B cell (primary cell): Measurements from ENCODE around the gene C1orf87. TPM values are rescaled to one million over a fixed set of nuclear protein-coding genes. Genes with fewer than 3 reads are reported as not detected.

Experiments used
- ATAC-seq: fragments of 200-7000 bp; cut with Tn5 transposase; one replicate; pipeline ENCODE4 v1.10.0; 2021; ENCODE audit warnings: low read depth, mild to moderate bottlenecking, moderate number of reproducible peaks, moderate library complexity
- CTCF ChIA-PET: fragments of 350-600 bp; sonication (Branson Sonifier 250); formaldehyde crosslinking; loops from one replicate; lab custom pipeline; 2021; ENCODE audit warnings: antibody characterized with exemption, inconsistent platforms; lab: Charles Lee
- POLR2A ChIA-PET: fragments of 350-600 bp; sonication (Branson Sonifier 250); formaldehyde crosslinking; loops from one replicate; lab custom pipeline; 2021; ENCODE audit warnings: antibody characterized with exemption; lab: Charles Lee
- DNase-seq: peaks from one replicate; pipeline ENCODE4 v3.0.0; 2013
- H2AFZ ChIP-seq: 2 replicates; pipeline ENCODE4 v1.6.1; 2012; ENCODE audit warnings: mild to moderate bottlenecking, low read depth, low read length; ENCODE audit not compliant: insufficient read depth, poor library complexity, severe bottlenecking
- H3K27ac ChIP-seq, 2 donors: 1 replicate in 1 of 2; 2 replicates in 1 of 2; pipeline ENCODE4 v1.5.1; 2012 to 2013; ENCODE audit warnings: low read length in 2 of 2, mild to moderate bottlenecking in 2 of 2, moderate library complexity in 1 of 2
- H3K27me3 ChIP-seq, 4 experiments: fragments of 200-600 bp in 1 of 4; sonication (generic) in 1 of 4; replicated peaks in 1 of 4; 1 replicate in 2 of 4; 2 replicates in 2 of 4; pipeline versions ENCODE4 v1.6.1 to v1.7.0; 2013 to 2016; ENCODE audit warnings: low read length in 3 of 4, mild to moderate bottlenecking in 2 of 4, mixed read lengths in 1 of 4, moderate library complexity in 1 of 4; ENCODE audit not compliant: insufficient read depth in 4 of 4, control insufficient read depth in 3 of 4; ENCODE audit errors: control extremely low read depth in 1 of 4
- H3K36me3 ChIP-seq, 2 experiments: replicated peaks in 1 of 2; 1 replicate in 1 of 2; 2 replicates in 1 of 2; pipeline versions ENCODE4 v1.6.1 to v1.7.1; 2013; ENCODE audit warnings: low read length in 1 of 2; ENCODE audit not compliant: insufficient read depth in 2 of 2, control insufficient read depth in 1 of 2; ENCODE audit errors: control extremely low read depth in 1 of 2, extremely low read depth in 1 of 2
- H3K4me1 ChIP-seq, 2 donors: fragments of 200-600 bp in 1 of 2; sonication (generic) in 1 of 2; 1 replicate in 1 of 2; 2 replicates in 1 of 2; pipeline versions ENCODE4 v1.5.1 to v1.6.1; 2013 to 2017; ENCODE audit warnings: low read length in 2 of 2; ENCODE audit not compliant: control insufficient read depth in 2 of 2, insufficient read depth in 2 of 2
- H3K4me2 ChIP-seq: replicated peaks from 2 replicates; pipeline ENCODE3; 2012; ENCODE audit warnings: mild to moderate bottlenecking, low read depth, low read length; ENCODE audit not compliant: poor library complexity, severe bottlenecking
- H3K4me3 ChIP-seq, 5 experiments: fragments of 200-600 bp in 1 of 5; sonication (generic) in 1 of 5; 1 replicate in 3 of 5; 2 replicates in 2 of 5; pipeline versions ENCODE4 v1.5.1 to v1.7.0; 2011 to 2016; ENCODE audit warnings: low read length in 4 of 5, mild to moderate bottlenecking in 4 of 5, low read depth in 2 of 5, control low read depth in 1 of 5, moderate library complexity in 1 of 5; ENCODE audit not compliant: insufficient read depth in 1 of 5; ENCODE audit errors: control extremely low read depth in 1 of 5, extremely low read depth in 1 of 5
- H3K79me2 ChIP-seq: fragments of 200-600 bp; sonication (generic); one replicate; pipeline ENCODE4 v1.6.0; 2016; ENCODE audit warnings: low read length; ENCODE audit not compliant: control insufficient read depth, insufficient read depth
- H3K9ac ChIP-seq: fragments of 200-600 bp; sonication (generic); 2 replicates; pipeline ENCODE4 v1.6.1; 2017; ENCODE audit warnings: mild to moderate bottlenecking, low read length, moderate library complexity
- H3K9me3 ChIP-seq, 3 donors: one replicate each; pipeline versions ENCODE4 v1.6.1 to v1.7.1; 2013; ENCODE audit warnings: low read length in 2 of 3; ENCODE audit not compliant: control insufficient read depth in 2 of 3, insufficient read depth in 1 of 3; ENCODE audit errors: control extremely low read depth in 1 of 3
- H4K20me1 ChIP-seq: 2 replicates; pipeline ENCODE4 v1.6.0; 2012; ENCODE audit warnings: mild to moderate bottlenecking, low read length; ENCODE audit not compliant: insufficient read depth, control insufficient read depth, poor library complexity, severe bottlenecking
- H3K27ac Mint-ChIP-seq: one replicate; pipeline ENCODE4 v1.8.0; 2021; ENCODE audit warnings: mixed read lengths
- H3K27me3 Mint-ChIP-seq: one replicate; pipeline ENCODE4 v1.8.0; 2021; ENCODE audit warnings: mixed read lengths
- H3K4me1 Mint-ChIP-seq: one replicate; pipeline ENCODE4 v1.8.0; 2021; ENCODE audit warnings: mixed read lengths
- H3K4me3 Mint-ChIP-seq: one replicate; pipeline ENCODE4 v1.8.0; 2021; ENCODE audit warnings: mixed read lengths
- H3K9me3 Mint-ChIP-seq: one replicate; pipeline ENCODE4 v1.8.0; 2022; ENCODE audit warnings: mixed read lengths; ENCODE audit not compliant: insufficient read depth
- CTCF ChIP-seq: fragments of 200-600 bp; IDR thresholded peaks from one replicate; pipeline ENCODE4 v1.8.0; 2022; ENCODE audit warnings: antibody characterized with exemption, mild to moderate bottlenecking
- EZH2 ChIP-seq: IDR thresholded peaks from 2 replicates; pipeline ENCODE4 v1.6.1; 2012; ENCODE audit warnings: borderline replicate concordance, low read depth, mild to moderate bottlenecking, moderate library complexity, low read length; ENCODE audit not compliant: insufficient read depth, poor library complexity, severe bottlenecking
- WGBS: methylation state at CpG from one replicate; pipeline ENCODE4 v1.1.5; 2013; ENCODE audit warnings: missing lambda C conversion rate; ENCODE audit not compliant: insufficient coverage; 5-methylcytosine and 5-hydroxymethylcytosine counted together
- intact Hi-C: fragments of 100-400 bp; cut with micrococcal nuclease; formaldehyde crosslinking; loops from one replicate; pipeline ENCODE4 v1.10.0; 2022
- polyA plus RNA-seq: library from polyadenylated mRNA; depleted of rRNA; stranded (reverse); fragments of >200 nt; gene quantifications from 2 replicates; pipeline ENCODE4 v1.2.3, GENCODE V29; 2012
- total RNA-seq, 2 donors: library from RNA; stranded (reverse); fragments of 120-200 nt in 1 of 2; gene quantifications; 1 replicate in 1 of 2; 2 replicates in 1 of 2; pipeline versions ENCODE4 v1.2.3 to v1.2.4, GENCODE V29; 2013 to 2022

C1orf87 gene
- total and polyA plus RNA-seq, 2 donors (not counting 1 experiment from before 2014, with no cell fraction given): not detected

DNA sequence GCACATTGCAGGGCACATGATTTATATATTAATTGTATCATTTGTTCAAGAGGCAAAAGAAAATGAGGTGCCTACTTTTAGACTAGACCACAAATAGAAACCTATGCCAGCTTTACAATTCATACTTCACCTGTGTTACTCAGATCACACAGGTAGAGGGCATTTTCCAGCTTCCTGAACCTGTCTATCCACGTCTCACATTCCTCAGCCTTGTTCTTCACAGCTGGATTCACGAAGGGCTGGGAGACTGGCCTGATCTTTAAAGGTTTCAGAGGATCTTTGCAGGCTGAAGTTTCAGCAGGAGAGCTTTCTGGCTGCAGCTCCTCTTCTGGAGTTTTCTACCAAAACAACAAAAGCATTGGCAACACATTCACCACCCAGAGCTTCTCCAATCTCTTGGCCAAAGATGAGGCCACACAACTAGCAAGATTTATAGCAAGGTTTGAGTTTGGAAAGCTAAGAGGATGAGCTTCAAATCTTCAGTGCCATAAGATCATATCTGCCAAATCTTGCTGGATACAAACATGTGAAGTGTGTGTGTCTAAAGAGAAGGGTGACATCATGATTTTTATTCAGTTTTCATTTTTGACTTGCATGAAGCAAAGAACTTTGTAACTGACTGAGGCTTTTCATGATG, 76.0 kb downstream of the C1orf87 start:
- TF ChIP-seq CTCF (no peak), EZH2 (no peak)
- H4K20me1 ChIP-seq: no peaks in the 10 kb centered on the region
- Mint-ChIP-seq H3K27ac (no peak overlapping the region), H3K27me3 (peaks cover 12% of the 10 kb centered on the region), H3K4me1 (no peaks in the 10 kb centered on the region), H3K4me3 (no peak overlapping the region), H3K9me3 (no peaks in the 10 kb centered on the region)
- no peaks in the 10 kb centered on the region for H3K9me3 ChIP-seq
- ChIA-PET CTCF (no interaction called here), POLR2A (no interaction called here)
- H3K9ac ChIP-seq: no peak overlapping the region
- WGBS: 82% methylated on average over 2 of the region's 2 CpGs
- no peak overlapping the region for H3K4me2 ChIP-seq
- no peaks in the 10 kb centered on the region for H3K79me2 ChIP-seq
- no peaks in the 10 kb centered on the region for H3K4me1 ChIP-seq
- no peak overlapping the region for H3K4me3 ChIP-seq
- H3K27ac ChIP-seq: no peak overlapping the region
- no peaks in the 10 kb centered on the region for H3K36me3 ChIP-seq
- intact Hi-C loops: no loop called here
- ATAC-seq: no peak
- DNase-seq: no peak
- no peak overlapping the region for H2AFZ ChIP-seq
- H3K27me3 ChIP-seq: no peaks in the 10 kb centered on the region

DNA sequence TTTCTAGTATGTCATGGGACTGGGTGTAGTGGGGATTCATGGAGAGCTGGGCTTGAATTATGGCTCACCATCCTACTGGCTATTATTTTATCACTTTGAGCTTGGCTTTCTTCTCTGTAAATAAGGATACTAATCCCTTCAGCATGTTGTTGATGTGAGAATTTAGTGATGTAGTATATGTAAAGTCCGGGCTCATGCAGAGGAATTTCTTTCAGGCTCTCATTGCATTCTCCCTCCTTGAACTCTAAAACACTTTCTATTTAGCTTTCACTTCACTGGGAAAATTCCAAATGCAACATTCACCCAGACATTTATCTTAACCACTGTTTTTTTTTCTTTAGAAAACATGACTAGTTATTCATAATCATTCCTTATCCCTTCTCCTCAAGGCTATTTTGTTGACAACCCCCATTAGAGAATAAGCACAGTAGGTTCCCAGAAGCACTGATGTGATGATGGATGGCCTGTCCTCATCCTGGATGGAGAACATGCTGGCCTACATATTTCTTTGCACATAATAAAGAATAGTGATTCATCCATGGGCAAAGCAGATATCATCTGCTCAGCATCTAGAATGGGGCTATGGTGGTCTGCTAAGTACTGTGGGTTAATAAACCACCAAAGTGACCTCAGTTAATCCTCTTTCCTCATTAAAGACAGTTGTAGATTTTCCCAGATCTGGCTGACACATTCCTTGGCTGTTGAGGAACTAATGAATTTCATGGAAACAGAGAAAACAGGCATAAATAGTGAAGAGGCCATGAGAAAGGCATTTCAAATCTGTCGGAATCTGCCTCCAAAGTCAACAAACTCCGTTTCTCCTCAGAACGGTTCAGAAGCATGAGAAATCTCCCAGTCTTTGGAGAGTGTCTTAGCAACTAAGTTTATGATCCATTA, 79.0 kb downstream of the C1orf87 start:
- no peak overlapping the region for H3K4me3 Mint-ChIP-seq
- no peak overlapping the region for H3K4me2 ChIP-seq
- CTCF ChIA-PET: interaction anchor here (0.7 kb wide), 1 partner anchor 1858 kb away, joined by 6 read pairs; no protein-coding TSS in a partner anchor
- H4K20me1 ChIP-seq: no peaks in the 10 kb centered on the region
- no peaks in the 10 kb centered on the region for H3K27me3 ChIP-seq
- H3K27ac Mint-ChIP-seq: no peak overlapping the region
- no peak overlapping the region for H2AFZ ChIP-seq
- ATAC-seq: no peak
- H3K27me3 Mint-ChIP-seq: peaks cover 16% of the 10 kb centered on the region
- H3K9ac ChIP-seq: no peak overlapping the region
- no peaks in the 10 kb centered on the region for H3K4me1 Mint-ChIP-seq
- no peak overlapping the region for H3K4me3 ChIP-seq
- no peaks in the 10 kb centered on the region for H3K4me1 ChIP-seq
- 100% methylated on average over 2 of the region's 4 CpGs for WGBS
- H3K36me3 ChIP-seq: no peaks in the 10 kb centered on the region
- TF ChIP-seq EZH2: no peak
- TF ChIP-seq CTCF: no peak
- POLR2A ChIA-PET: no interaction called here
- no peaks in the 10 kb centered on the region for H3K79me2 ChIP-seq
- intact Hi-C loops: no loop called here
- no peak overlapping the region for H3K27ac ChIP-seq
- no peaks in the 10 kb centered on the region for H3K9me3 Mint-ChIP-seq
- no peak for DNase-seq
- no peaks in the 10 kb centered on the region for H3K9me3 ChIP-seq
